ENCODE measurements around the gene BTNL3.

DNA sequence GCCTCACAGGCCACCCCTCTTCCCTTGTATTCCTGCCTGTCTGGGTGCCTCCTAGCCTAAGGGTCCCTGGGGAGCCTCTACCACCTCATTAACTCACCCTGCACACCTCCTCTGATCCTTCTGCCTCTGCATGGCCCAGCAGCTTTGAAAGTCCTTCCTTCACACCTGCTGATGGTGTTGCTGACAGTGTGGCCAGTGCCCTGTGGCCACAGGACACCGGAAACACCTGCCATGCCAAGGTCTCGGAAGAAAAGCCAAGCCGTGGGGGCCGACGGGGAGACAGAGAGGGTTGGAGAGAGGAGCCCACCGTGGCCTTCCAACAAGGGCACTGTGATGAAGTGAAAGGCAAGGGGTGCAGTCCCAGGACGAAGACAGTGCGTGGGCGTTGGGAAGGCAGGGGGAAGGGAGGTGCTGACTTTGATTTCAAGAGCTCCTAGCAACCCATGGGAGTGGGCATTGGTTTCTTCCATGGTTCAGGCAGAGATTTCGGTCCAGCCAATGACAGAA lies 55.5 kb downstream of the BTNL3 start:
- TF ChIP-seq POLR2A (IDR thresholded peaks at IDR 0.05): no peak
- TF ChIP-seq POLR2AphosphoS5 (IDR thresholded peaks at IDR 0.05): no peak
- TF ChIP-seq, protein P1, sequence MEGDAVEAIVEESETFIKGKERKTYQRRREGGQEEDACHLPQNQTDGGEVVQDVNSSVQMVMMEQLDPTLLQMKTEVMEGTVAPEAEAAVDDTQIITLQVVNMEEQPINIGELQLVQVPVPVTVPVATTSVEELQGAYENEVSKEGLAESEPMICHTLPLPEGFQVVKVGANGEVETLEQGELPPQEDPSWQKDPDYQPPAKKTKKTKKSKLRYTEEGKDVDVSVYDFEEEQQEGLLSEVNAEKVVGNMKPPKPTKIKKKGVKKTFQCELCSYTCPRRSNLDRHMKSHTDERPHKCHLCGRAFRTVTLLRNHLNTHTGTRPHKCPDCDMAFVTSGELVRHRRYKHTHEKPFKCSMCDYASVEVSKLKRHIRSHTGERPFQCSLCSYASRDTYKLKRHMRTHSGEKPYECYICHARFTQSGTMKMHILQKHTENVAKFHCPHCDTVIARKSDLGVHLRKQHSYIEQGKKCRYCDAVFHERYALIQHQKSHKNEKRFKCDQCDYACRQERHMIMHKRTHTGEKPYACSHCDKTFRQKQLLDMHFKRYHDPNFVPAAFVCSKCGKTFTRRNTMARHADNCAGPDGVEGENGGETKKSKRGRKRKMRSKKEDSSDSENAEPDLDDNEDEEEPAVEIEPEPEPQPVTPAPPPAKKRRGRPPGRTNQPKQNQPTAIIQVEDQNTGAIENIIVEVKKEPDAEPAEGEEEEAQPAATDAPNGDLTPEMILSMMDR (IDR thresholded peaks at IDR 0.05): no peak

Measured in stomach (tissue), 4 donors.